MCF 10A (cell line): ENCODE measurements around the gene SETMAR. TPM values are rescaled to one million over a fixed set of nuclear protein-coding genes. Genes with fewer than 3 reads are reported as not detected.
A peak's percentile ranks its signal among the peaks of the same experiment; 100 is the strongest.

Experiments
- BruUV-seq: library from RNA; stranded (reverse); fragments of 400-500 nt; replicated peaks from 2 replicates; lab custom pipeline; 2021; lab: Mats Ljungman, UMichigan
- CTCF ChIA-PET: fragments of 300-600 bp; sonication (Branson Sonifier 250); formaldehyde crosslinking; extraction: SDS; loops from one replicate; lab custom pipeline; 2021; ENCODE audit warnings: antibody characterized with exemption, inconsistent platforms; lab: Yijun Ruan, JAX
- POLR2A ChIA-PET: fragments of 300-600, 350-650 bp; sonication (Branson Sonifier 250); formaldehyde crosslinking; extraction: SDS; loops from one replicate; lab custom pipeline; 2020; ENCODE audit warnings: antibody characterized with exemption, inconsistent platforms; lab: Yijun Ruan, JAX
- DNase-seq: peaks from one replicate; pipeline ENCODE4 v3.0.0-alpha.2; 2018; ENCODE audit not compliant: unreplicated experiment
- H3K27ac Mint-ChIP-seq: one replicate; pipeline ENCODE4 v1.8.0; 2022; ENCODE audit warnings: mild to moderate bottlenecking, low read depth, mixed read lengths; ENCODE audit not compliant: unreplicated experiment
- H3K27me3 Mint-ChIP-seq: one replicate; pipeline ENCODE4 v1.8.0; 2022; ENCODE audit warnings: mixed read lengths; ENCODE audit not compliant: insufficient read depth, unreplicated experiment
- H3K36me3 Mint-ChIP-seq: one replicate; pipeline ENCODE4 v1.8.0; 2022; ENCODE audit warnings: mild to moderate bottlenecking, moderate library complexity, mixed read lengths; ENCODE audit not compliant: insufficient read depth, unreplicated experiment
- H3K4me1 Mint-ChIP-seq: one replicate; pipeline ENCODE4 v1.8.0; 2022; ENCODE audit warnings: mixed read lengths; ENCODE audit not compliant: insufficient read depth, unreplicated experiment
- H3K4me3 Mint-ChIP-seq: one replicate; pipeline ENCODE4 v1.8.0; 2022; ENCODE audit warnings: mild to moderate bottlenecking, moderate library complexity, mixed read lengths; ENCODE audit not compliant: unreplicated experiment
- H3K9me3 Mint-ChIP-seq: one replicate; pipeline ENCODE4 v1.8.0; 2022; ENCODE audit warnings: mixed read lengths; ENCODE audit not compliant: unreplicated experiment
- intact Hi-C: fragments of 100-400 bp; cut with micrococcal nuclease; formaldehyde crosslinking; loops from 2 replicates; pipeline ENCODE4 v1.14.1; 2022
- total RNA-seq: library from RNA; stranded (reverse); gene quantifications from 2 replicates; pipeline ENCODE4 v1.2.3, GENCODE V29; 2022
- TF ChIP-seq, protein P1 (sequence below): fragments of 200-600 bp; IDR thresholded peaks from one replicate; pipeline ENCODE4 v1.8.0; 2022; ENCODE audit warnings: antibody characterized with exemption, mild to moderate bottlenecking; ENCODE audit not compliant: unreplicated experiment

SETMAR gene
- total RNA-seq, 1 experiment from 2014 or later: 8.3 TPM

DNA sequence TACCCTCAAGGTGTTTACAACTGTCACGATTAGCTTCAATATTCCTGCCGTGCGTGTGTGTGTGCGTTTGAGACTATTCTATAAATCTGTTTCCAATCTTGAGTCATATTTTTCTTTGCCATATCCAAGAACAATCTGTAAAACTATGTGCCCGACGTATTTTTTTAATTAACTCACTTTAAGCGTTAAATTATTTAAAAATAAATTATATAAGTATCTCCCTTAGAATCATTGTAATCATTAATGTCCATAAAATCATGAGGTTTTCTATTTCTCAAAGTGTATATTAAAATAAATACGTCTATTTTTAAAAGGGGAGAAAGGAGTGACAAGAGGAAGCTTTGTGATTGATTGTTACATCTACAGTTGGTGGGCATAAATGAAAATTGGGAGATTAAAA is 2.9 kb downstream of the SETMAR start:
- Mint-ChIP-seq H3K4me3 (peak overlapping the region; percentile 14), H3K9me3 (no peaks in the 10 kb centered on the region), H3K27ac (peak overlapping the region; percentile 85), H3K4me1 (peaks cover 10% of the 10 kb centered on the region), H3K36me3 (no peaks in the 10 kb centered on the region), H3K27me3 (no peaks in the 10 kb centered on the region)
- ChIA-PET CTCF (interaction anchor here (0.8 to 1.9 kb wide), 4 partner anchors 9 to 1127 kb away, joined by 3 to 10 read pairs (median 5); partner anchors contain the start of gene CRBN), POLR2A (interaction anchor here (0.6 to 6.1 kb wide), 7 partner anchors 12 to 1131 kb away, joined by 3 to 47 read pairs (median 5); partner anchors contain the start of genes CRBN and ITPR1)
- DNase-seq: no peak
- no TSS peak for BruUV-seq
- intact Hi-C loops: no loop called here
- TF ChIP-seq, protein P1, sequence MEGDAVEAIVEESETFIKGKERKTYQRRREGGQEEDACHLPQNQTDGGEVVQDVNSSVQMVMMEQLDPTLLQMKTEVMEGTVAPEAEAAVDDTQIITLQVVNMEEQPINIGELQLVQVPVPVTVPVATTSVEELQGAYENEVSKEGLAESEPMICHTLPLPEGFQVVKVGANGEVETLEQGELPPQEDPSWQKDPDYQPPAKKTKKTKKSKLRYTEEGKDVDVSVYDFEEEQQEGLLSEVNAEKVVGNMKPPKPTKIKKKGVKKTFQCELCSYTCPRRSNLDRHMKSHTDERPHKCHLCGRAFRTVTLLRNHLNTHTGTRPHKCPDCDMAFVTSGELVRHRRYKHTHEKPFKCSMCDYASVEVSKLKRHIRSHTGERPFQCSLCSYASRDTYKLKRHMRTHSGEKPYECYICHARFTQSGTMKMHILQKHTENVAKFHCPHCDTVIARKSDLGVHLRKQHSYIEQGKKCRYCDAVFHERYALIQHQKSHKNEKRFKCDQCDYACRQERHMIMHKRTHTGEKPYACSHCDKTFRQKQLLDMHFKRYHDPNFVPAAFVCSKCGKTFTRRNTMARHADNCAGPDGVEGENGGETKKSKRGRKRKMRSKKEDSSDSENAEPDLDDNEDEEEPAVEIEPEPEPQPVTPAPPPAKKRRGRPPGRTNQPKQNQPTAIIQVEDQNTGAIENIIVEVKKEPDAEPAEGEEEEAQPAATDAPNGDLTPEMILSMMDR: no peak

- Mint-ChIP-seq H3K27me3 (no peaks in the 10 kb centered on the region), H3K4me3 (peak overlapping the region; percentile 14), H3K36me3 (no peaks in the 10 kb centered on the region), H3K9me3 (no peaks in the 10 kb centered on the region), H3K27ac (peak overlapping the region; percentile 85), H3K4me1 (peaks cover 10% of the 10 kb centered on the region)
- intact Hi-C loops: no loop called here
- TF ChIP-seq, protein P1: no peak
- POLR2A ChIA-PET: interaction anchor here (0.6 to 6.1 kb wide), 6 partner anchors 9 to 1132 kb away, joined by 3 to 47 read pairs (median 4); partner anchors contain the start of gene ITPR1
- DNase-seq: peak; percentile 29
- CTCF ChIA-PET: interaction anchor here (0.7 to 1.9 kb wide), 4 partner anchors 44 to 1128 kb away, joined by 3 to 10 read pairs (median 5); partner anchors contain the start of gene CRBN
- no TSS peak for BruUV-seq
Measured at GRCh38 chr3:4306860-4307259, 3.7 kb downstream of the SETMAR start.

DNA sequence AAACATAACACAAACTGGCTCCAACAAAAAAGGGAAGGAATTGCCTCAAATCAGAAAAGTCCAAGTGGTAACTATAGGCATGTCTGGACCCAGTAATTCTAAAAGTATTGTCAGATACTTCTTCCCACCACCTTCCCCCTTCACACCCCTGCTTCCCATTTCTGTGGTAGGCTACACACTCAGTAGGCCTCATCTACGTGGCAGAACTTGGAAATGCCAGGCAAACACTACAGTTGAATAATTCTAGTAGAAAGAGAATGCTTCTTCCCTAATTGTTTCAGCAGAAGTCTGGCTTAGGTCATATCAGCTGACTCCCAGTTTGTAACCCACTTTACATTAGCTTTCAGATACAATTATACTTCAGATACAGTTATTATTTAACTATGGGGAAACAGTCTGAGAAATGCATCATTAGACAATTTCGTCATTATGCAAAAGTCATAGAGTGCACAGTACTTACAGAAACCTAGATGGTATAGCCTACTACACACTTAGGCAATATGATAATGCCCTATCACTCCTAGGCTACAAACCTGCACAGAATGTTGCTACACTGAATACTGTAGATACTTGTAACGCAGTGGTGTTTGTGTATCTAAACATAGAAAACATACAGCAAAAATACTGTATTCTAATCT is 6.4 kb downstream of the SETMAR start:
- Mint-ChIP-seq H3K9me3 (no peaks in the 10 kb centered on the region), H3K36me3 (peaks cover 19% of the 10 kb centered on the region), H3K4me1 (peaks cover 8% of the 10 kb centered on the region), H3K27me3 (no peaks in the 10 kb centered on the region), H3K27ac (peak overlapping the region; percentile 27), H3K4me3 (no peak overlapping the region)
- intact Hi-C loops: no loop called here
- BruUV-seq: no TSS peak
- TF ChIP-seq, protein P1: no peak
- CTCF ChIA-PET: interaction anchor here (0.7 to 1.8 kb wide), 2 partner anchors 259 to 324 kb away, joined by 3 to 6 read pairs; no protein-coding TSS in a partner anchor
- POLR2A ChIA-PET: interaction anchor here (6.1 kb wide), 1 partner anchor 13 kb away, joined by 47 read pairs; no protein-coding TSS in a partner anchor
- no peak for DNase-seq

DNA sequence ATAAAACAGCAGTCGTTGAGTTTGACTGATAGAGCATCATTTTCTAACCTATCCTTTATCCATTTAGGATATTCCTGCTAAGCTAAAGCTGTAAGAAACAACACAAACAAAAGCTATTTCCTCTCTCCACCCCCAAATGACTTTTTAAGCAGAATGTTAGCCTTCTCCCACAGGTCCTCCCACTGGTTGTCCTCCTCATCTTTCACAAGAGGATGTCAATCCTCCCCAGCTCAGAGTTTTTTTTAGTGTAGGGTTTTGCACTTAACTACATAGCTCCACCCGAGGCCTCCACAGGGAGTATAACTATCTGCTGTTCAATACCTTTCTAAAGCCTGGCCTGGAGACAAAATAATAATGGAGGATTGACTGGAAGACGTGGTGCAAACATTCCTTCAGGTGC is 7.8 kb downstream of the SETMAR start:
- ChIA-PET POLR2A (interaction anchor here (0.6 to 6.1 kb wide), 4 partner anchors 11 to 337 kb away, joined by 3 to 47 read pairs (median 3); no protein-coding TSS in a partner anchor), CTCF (interaction anchor here (0.5 to 1.2 kb wide), 4 partner anchors 11 to 1824 kb away, joined by 3 read pairs; no protein-coding TSS in a partner anchor)
- H3K9me3 Mint-ChIP-seq: no peaks in the 10 kb centered on the region
- intact Hi-C loops: no loop called here
- H3K27me3 Mint-ChIP-seq: no peaks in the 10 kb centered on the region
- H3K36me3 Mint-ChIP-seq: peaks cover 20% of the 10 kb centered on the region
- peaks cover 5% of the 10 kb centered on the region for H3K4me1 Mint-ChIP-seq
- TF ChIP-seq, protein P1: no peak
- H3K27ac Mint-ChIP-seq: no peak overlapping the region
- no TSS peak for BruUV-seq
- no peak for DNase-seq
- no peak overlapping the region for H3K4me3 Mint-ChIP-seq
